WERI-Rb-1 (cell line): ENCODE results near the gene ATP13A2.

Experiments
- DNase-seq: peaks from one replicate; pipeline ENCODE4 v3.0.0-alpha.2; 2020
- H3K27ac ChIP-seq: fragments of 250-450 bp; sonication (Bioruptor Pico); 2 replicates; pipeline ENCODE4 v1.5.1; 2020; ENCODE audit warnings: mild to moderate bottlenecking, moderate library complexity
- H3K27me3 ChIP-seq: fragments of 250-450 bp; sonication (Bioruptor Pico); 2 replicates; pipeline ENCODE4 v1.5.1; 2021; ENCODE audit warnings: mild to moderate bottlenecking, low read depth, moderate library complexity; ENCODE audit not compliant: insufficient read depth, severe bottlenecking
- H3K36me3 ChIP-seq: fragments of 250-450 bp; sonication (Bioruptor Pico); 2 replicates; pipeline ENCODE4 v1.5.1; 2020; ENCODE audit warnings: mild to moderate bottlenecking, moderate library complexity
- H3K4me3 ChIP-seq: 2 replicates; pipeline ENCODE4 v1.5.1; 2011; ENCODE audit warnings: low read depth, mild to moderate bottlenecking, control low read depth, low read length
- H3K9me3 ChIP-seq: fragments of 250-450 bp; sonication (Bioruptor Pico); 2 replicates; pipeline ENCODE4 v1.5.1; 2021; ENCODE audit warnings: mild to moderate bottlenecking, moderate library complexity; ENCODE audit not compliant: severe bottlenecking
- TF ChIP-seq, protein P1 (sequence below): IDR thresholded peaks from 2 replicates; pipeline ENCODE4 v1.5.1; 2011; ENCODE audit warnings: low read depth, mild to moderate bottlenecking, control low read depth, inconsistent platforms, low read length

The ATP13A2 gene

DNA sequence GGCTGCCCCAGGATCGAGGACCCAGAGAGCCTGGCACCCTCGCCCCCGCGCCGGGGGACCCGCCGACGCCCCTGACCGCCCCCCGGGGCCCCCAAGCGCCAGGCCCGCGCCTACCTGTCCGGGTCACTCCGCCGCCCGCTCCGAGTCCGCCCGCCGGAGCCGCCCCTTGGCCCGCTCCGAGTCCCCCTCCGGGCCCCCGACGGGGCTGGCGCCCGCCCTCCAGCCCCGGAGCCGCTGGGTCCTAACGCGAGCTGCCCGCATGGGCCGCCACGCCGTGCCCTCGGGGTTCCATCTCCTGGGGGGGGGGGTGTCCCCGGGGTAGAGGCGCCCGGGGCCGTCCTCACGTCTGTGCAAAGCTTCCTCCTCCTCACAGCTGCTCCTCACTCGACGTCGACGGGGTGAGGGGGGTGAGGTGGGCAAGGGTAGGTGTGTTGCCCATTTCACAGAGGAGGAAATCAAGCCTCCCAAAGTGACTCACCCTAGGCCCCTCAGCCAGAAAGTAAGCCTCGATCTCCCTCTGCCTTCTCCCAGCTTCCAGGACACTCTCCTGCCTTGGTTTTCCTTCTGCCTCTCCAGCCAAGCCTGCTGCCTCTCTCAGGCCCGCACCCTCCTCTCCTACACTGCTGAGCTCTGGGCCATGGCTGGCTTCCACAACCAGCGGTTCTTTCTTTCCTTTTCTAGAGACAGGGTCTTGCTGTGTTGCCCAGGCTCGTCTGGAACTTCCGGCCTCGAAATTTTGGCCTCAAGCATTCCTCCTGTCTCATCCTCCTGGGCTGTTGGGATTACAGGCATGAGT, 31.1 kb downstream of the ATP13A2 start, which contains the start of gene MFAP2:
TSS of gene MFAP2 (minus strand) at position 148 of the 796 bp plus-strand sequence. CDS start 2,347 bp downstream, outside the sequence.
- Histone ChIP-seq H3K36me3 (peaks cover 5% of the 10 kb centered on the region; the same call in 1 of the 2 replicates), H3K9me3 (no peaks in the 10 kb centered on the region), H3K4me3 (peak within 1 kb of the TSS; percentile 56), H3K27me3 (no peaks in the 10 kb centered on the region), H3K27ac (no peak within 1 kb of the TSS)
- no peak for DNase-seq
- TF ChIP-seq, protein P1, sequence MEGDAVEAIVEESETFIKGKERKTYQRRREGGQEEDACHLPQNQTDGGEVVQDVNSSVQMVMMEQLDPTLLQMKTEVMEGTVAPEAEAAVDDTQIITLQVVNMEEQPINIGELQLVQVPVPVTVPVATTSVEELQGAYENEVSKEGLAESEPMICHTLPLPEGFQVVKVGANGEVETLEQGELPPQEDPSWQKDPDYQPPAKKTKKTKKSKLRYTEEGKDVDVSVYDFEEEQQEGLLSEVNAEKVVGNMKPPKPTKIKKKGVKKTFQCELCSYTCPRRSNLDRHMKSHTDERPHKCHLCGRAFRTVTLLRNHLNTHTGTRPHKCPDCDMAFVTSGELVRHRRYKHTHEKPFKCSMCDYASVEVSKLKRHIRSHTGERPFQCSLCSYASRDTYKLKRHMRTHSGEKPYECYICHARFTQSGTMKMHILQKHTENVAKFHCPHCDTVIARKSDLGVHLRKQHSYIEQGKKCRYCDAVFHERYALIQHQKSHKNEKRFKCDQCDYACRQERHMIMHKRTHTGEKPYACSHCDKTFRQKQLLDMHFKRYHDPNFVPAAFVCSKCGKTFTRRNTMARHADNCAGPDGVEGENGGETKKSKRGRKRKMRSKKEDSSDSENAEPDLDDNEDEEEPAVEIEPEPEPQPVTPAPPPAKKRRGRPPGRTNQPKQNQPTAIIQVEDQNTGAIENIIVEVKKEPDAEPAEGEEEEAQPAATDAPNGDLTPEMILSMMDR = no peak

DNA sequence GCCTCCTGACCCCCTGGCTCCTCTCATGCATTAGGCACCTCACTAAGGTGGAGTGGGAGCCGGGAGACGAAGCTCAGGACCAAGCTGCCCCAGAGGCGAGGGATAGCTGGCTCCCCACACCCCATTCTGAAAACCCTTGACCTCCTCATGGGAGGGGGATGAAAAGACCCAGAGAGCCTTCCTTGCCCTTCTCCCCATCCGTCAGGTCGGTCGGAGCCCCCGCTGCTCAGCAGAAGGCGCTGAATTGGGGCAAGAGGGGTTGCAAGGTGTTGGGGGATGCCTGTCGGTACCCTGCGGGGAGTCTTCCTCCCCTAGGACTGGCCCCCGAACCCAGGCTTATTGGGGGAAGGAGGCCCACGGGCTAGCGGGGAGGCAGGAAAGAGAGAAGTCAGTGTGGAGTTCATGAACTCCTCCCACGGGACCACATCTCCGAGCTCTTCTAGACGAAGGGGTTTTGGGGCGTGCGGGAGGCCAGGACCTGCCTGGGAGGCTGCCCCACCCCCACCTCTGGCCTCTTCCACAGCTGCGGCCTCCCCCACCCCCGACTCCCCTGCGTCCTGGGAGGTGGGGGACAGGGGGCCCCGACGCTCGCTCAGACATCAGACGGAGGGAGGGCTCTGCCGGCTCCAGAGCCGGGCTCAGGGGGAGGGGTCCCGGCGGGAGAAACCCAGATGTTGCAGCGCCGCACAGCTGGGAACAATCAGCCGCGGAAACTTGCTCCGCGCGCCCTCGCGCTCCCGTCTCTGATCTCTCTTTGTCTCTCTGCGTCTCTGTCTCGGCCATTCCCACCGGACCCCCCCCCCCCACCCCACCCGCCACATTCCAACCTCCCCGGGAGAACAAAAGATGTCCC, 32.0 kb downstream of the ATP13A2 start:
- H3K27ac ChIP-seq = no peak overlapping the region

DNA sequence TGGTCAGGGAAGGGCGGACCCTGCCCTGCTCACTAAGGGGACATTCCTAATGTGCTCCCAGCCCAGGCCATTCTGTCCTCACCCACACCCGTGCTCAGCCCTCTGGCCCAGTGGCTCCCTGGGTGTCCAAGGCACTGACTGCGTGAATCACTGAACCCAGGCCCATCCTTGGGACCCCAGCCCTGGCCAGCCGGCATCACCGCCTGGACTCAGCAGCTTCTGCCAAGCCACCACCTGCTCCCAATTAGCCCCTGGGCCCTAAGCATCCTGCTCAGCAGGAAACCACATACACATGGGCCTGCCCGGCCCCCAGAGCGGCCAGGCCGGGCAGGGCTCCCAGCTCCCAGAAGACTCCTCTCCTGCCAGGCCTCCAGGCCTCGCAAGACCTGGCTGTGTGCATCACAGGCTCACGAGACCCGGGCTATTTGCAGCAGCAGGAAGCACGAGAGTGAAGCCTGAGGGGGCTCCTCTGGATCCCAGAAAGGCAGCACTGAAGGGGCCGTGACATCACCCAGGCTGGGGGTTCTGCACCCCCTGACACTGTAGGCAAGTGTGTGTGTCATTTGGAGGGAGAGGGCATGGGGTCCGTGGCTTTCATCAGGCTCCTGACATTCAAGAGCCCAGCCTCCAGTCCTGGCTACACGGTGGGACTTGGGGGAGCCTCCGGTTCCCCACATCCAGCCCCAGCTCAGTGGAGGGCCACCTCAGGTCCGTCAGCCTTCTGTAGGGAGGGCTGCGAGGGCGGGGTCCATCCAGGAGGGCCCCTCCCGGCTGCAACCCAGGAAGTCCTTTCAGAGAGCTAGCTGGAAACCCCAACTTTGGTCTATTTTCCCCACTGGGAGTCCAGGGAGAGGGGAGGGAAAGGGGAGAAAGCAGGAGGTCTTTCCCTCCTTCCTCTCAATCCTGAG, 32.9 kb downstream of the ATP13A2 start:
- DNase-seq = no peak
- no peaks in the 10 kb centered on the region for H3K27me3 ChIP-seq
- no peak overlapping the region for H3K4me3 ChIP-seq
- no peaks in the 10 kb centered on the region for H3K36me3 ChIP-seq
- TF ChIP-seq, protein P1 = no peak
- no peaks in the 10 kb centered on the region for H3K9me3 ChIP-seq
- no peak overlapping the region for H3K27ac ChIP-seq

More for the DNA sequence above, 32.0 kb downstream of the ATP13A2 start:
- TF ChIP-seq, protein P1 = no peak
- no peaks in the 10 kb centered on the region for H3K36me3 ChIP-seq
- H3K4me3 ChIP-seq = peak overlapping the region; percentile 56
- no peaks in the 10 kb centered on the region for H3K9me3 ChIP-seq
- no peak for DNase-seq
- H3K27me3 ChIP-seq = no peaks in the 10 kb centered on the region

DNA sequence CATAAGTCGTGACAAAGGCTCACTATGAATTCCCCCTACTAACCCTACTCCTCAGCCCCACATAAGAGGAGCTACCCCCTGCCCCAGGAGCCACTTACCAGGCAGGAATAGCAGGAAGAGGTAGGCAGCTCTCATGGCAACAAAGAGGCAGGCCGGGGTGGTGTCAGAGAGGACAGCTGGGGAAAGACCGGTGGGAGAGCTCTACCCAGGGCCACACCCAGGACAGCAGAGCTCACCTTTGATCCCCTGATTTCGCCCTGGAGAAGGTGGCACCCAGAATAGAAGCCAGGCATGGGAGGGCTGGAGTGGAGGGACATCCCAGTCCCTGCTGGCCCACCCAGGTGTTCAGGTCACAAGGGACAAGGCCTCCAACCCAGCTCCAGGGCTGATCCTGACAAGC, 33.6 kb downstream of the ATP13A2 start:
- no peak for DNase-seq
- Histone ChIP-seq H3K9me3 (no peaks in the 10 kb centered on the region), H3K4me3 (no peak overlapping the region), H3K36me3 (no peaks in the 10 kb centered on the region; the same call in 1 of the 2 replicates), H3K27me3 (no peaks in the 10 kb centered on the region), H3K27ac (no peak overlapping the region)
- TF ChIP-seq, protein P1 = no peak

DNA sequence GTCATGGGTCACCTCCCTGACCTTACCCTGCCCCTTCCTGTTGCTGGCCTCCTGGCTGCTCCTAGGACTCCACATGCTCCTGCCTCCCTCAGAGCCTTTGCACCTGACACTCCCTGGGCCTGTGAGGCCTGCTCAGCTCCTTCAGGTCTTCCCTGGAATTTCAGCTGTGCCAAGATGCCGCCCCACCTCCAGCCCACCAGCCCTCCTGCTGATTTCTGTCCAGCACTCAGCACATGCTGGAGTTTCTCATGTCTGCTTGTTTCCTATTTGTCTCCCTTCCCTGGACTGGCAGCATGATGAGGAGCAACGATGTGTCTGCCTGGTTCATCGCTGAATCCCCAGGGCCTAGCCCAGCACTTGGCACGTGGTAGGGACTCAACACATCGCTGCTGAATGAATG, 34.4 kb downstream of the ATP13A2 start:
- H3K9me3 ChIP-seq = no peaks in the 10 kb centered on the region
- no peak overlapping the region for H3K4me3 ChIP-seq
- DNase-seq = no peak
- no peaks in the 10 kb centered on the region; the same call in 1 of the 2 replicates for H3K36me3 ChIP-seq
- no peaks in the 10 kb centered on the region for H3K27me3 ChIP-seq
- no peak overlapping the region for H3K27ac ChIP-seq
- TF ChIP-seq, protein P1 = no peak
